CD14-positive monocyte (primary cell): Measurements from ENCODE around the gene CABYR. TPM values are rescaled to one million over a fixed set of nuclear protein-coding genes. Genes with fewer than 3 reads are reported as not detected.

Experiments
- DNase-seq, 3 donors: peaks; one replicate each; pipeline ENCODE4 v3.0.0-alpha.2; 2011 to 2022
- H2AFZ ChIP-seq: 2 replicates; pipeline ENCODE4 v1.6.0; 2012; ENCODE audit warnings: mild to moderate bottlenecking, low read depth, low read length, inconsistent platforms; ENCODE audit not compliant: insufficient read depth, poor library complexity, severe bottlenecking
- H3K27ac ChIP-seq, 2 donors: 1 replicate in 1 of 2; 2 replicates in 1 of 2; pipeline ENCODE4 v1.5.1; 2012 to 2013; ENCODE audit warnings: low read length in 2 of 2, control low read depth in 1 of 2, inconsistent platforms in 1 of 2, low read depth in 1 of 2, mild to moderate bottlenecking in 1 of 2
- H3K27me3 ChIP-seq, 2 donors: one replicate each; pipeline versions ENCODE4 v1.6.0 to v1.6.1; 2011 to 2013; ENCODE audit warnings: low read length in 2 of 2; ENCODE audit not compliant: control insufficient read depth in 2 of 2, insufficient read depth in 2 of 2
- H3K36me3 ChIP-seq, 2 donors: replicated peaks in 1 of 2; 1 replicate in 1 of 2; 2 replicates in 1 of 2; pipeline versions ENCODE4 v1.5.1 to v1.6.1; 2012 to 2013; ENCODE audit warnings: low read length in 2 of 2, control low read depth in 1 of 2, inconsistent platforms in 1 of 2, mild to moderate bottlenecking in 1 of 2; ENCODE audit not compliant: insufficient read depth in 2 of 2, control insufficient read depth in 1 of 2
- H3K4me1 ChIP-seq, 2 donors: 1 replicate in 1 of 2; 2 replicates in 1 of 2; pipeline versions ENCODE4 v1.5.1 to v1.6.1; 2012 to 2013; ENCODE audit warnings: low read length in 2 of 2, control low read depth in 1 of 2, inconsistent platforms in 1 of 2, mild to moderate bottlenecking in 1 of 2, moderate library complexity in 1 of 2; ENCODE audit not compliant: insufficient read depth in 2 of 2, control insufficient read depth in 1 of 2
- H3K4me2 ChIP-seq: replicated peaks from 2 replicates; pipeline ENCODE3; 2012; ENCODE audit warnings: low read length, moderate library complexity, mild to moderate bottlenecking; ENCODE audit not compliant: poor library complexity, severe bottlenecking; ENCODE audit errors: extremely low read depth
- H3K4me3 ChIP-seq, 3 experiments: fragments of 200-600 bp in 1 of 3; sonication (generic) in 1 of 3; replicated peaks in 1 of 3; 1 replicate in 2 of 3; 2 replicates in 1 of 3; pipeline ENCODE4 v1.5.1; 2011 to 2013; ENCODE audit warnings: low read length in 3 of 3, mild to moderate bottlenecking in 3 of 3, control low read depth in 2 of 3, low read depth in 2 of 3, inconsistent platforms in 1 of 3, moderate library complexity in 1 of 3
- H3K79me2 ChIP-seq: 2 replicates; pipeline ENCODE4 v1.6.0; 2012; ENCODE audit warnings: mild to moderate bottlenecking, control low read depth, inconsistent platforms, low read length, moderate library complexity; ENCODE audit not compliant: insufficient read depth
- H3K9ac ChIP-seq: 2 replicates; pipeline ENCODE4 v1.6.0; 2017; ENCODE audit warnings: low read length, mild to moderate bottlenecking; ENCODE audit not compliant: insufficient read depth, poor library complexity, severe bottlenecking
- H3K9me3 ChIP-seq, 2 donors: replicated peaks in 1 of 2; 1 replicate in 1 of 2; 2 replicates in 1 of 2; pipeline versions ENCODE4 v1.5.1 to v1.6.1; 2012 to 2013; ENCODE audit warnings: low read length in 2 of 2, control low read depth in 1 of 2; ENCODE audit not compliant: control insufficient read depth in 1 of 2, insufficient read depth in 1 of 2
- H4K20me1 ChIP-seq: 2 replicates; pipeline ENCODE4 v1.6.0; 2012; ENCODE audit warnings: mild to moderate bottlenecking, low read length, control low read depth, moderate library complexity; ENCODE audit not compliant: insufficient read depth
- H3K27ac Mint-ChIP-seq, 7 donors: one replicate each; pipeline ENCODE4 v1.8.0; 2020; ENCODE audit warnings: mild to moderate bottlenecking in 7 of 7, mixed read lengths in 7 of 7, moderate library complexity in 6 of 7, inconsistent platforms in 2 of 7
- H3K27me3 Mint-ChIP-seq, 3 donors: one replicate each; pipeline ENCODE4 v1.8.0; 2021 to 2022; ENCODE audit warnings: low read depth in 3 of 3, mild to moderate bottlenecking in 3 of 3, mixed read lengths in 3 of 3, moderate library complexity in 3 of 3, inconsistent platforms in 1 of 3
- H3K36me3 Mint-ChIP-seq, 2 donors: one replicate each; pipeline ENCODE4 v1.8.0; 2020; ENCODE audit warnings: mixed read lengths in 2 of 2, inconsistent platforms in 1 of 2, mild to moderate bottlenecking in 1 of 2
- H3K4me1 Mint-ChIP-seq: one replicate; pipeline ENCODE4 v1.8.0; 2020; ENCODE audit warnings: mild to moderate bottlenecking, mixed read lengths
- H3K4me3 Mint-ChIP-seq, 2 donors: one replicate each; pipeline ENCODE4 v1.8.0; 2020; ENCODE audit warnings: mild to moderate bottlenecking in 2 of 2, mixed read lengths in 2 of 2, moderate library complexity in 1 of 2
- H3K9me3 Mint-ChIP-seq, 7 donors: one replicate each; pipeline ENCODE4 v1.8.0; 2020 to 2022; ENCODE audit warnings: mixed read lengths in 7 of 7, mild to moderate bottlenecking in 6 of 7, moderate library complexity in 6 of 7, inconsistent platforms in 2 of 7
- WGBS: methylation state at CpG from one replicate; pipeline ENCODE4 v1.1.5; 2013; ENCODE audit warnings: missing lambda C conversion rate; ENCODE audit not compliant: insufficient coverage; 5-methylcytosine and 5-hydroxymethylcytosine counted together
- intact Hi-C, 2 donors: fragments of 100-400 bp; cut with micrococcal nuclease; formaldehyde crosslinking; loops; one replicate each; pipeline versions ENCODE4 v1.15.0 to v1.15.1; 2023
- polyA plus RNA-seq, 3 donors: library from polyadenylated mRNA; depleted of rRNA in 1 of 3; unstranded in 2 of 3; stranded (reverse) in 1 of 3; fragments of 300-500 nt in 2 of 3; fragments of >200 nt in 1 of 3; fragmentation: Illumina TruSeq in 2 of 3; gene quantifications; 1 replicate in 2 of 3; 2 replicates in 1 of 3; pipeline ENCODE4 v1.2.3, GENCODE V29; 2012 to 2021
- TF ChIP-seq, protein P1 (sequence below): fragments of 200-600 bp; IDR thresholded peaks from one replicate; pipeline ENCODE4 v1.8.0; 2022; ENCODE audit warnings: antibody characterized with exemption, mild to moderate bottlenecking

Gene CABYR
- polyA plus RNA-seq, 3 donors, result 0.07 TPM; not detected in 2

GRCh38 chr18:24118750-24119577, 19.9 kb upstream of the CABYR start:
- 96% methylated on average over 2 of the region's 8 CpGs for WGBS

GRCh38 chr18:24120676-24121075, 18.2 kb upstream of the CABYR start:
- Mint-ChIP-seq H3K4me3 (no peak overlapping the region), H3K9me3 (no peaks in the 10 kb centered on the region), H3K4me1 (peaks cover 1% of the 10 kb centered on the region), H3K27me3 (no peaks in the 10 kb centered on the region), H3K27ac (no peak overlapping the region), H3K36me3 (peaks cover 68 to 88% of the 10 kb centered on the region in 2 donors)
- intact Hi-C loops, result no loop called here
- H3K27ac ChIP-seq, result no peak overlapping the region
- no peaks in the 10 kb centered on the region for H3K27me3 ChIP-seq
- H3K79me2 ChIP-seq, result no peaks in the 10 kb centered on the region
- peaks cover 55 to 96% of the 10 kb centered on the region in 2 donors for H3K36me3 ChIP-seq
- TF ChIP-seq, protein P1, sequence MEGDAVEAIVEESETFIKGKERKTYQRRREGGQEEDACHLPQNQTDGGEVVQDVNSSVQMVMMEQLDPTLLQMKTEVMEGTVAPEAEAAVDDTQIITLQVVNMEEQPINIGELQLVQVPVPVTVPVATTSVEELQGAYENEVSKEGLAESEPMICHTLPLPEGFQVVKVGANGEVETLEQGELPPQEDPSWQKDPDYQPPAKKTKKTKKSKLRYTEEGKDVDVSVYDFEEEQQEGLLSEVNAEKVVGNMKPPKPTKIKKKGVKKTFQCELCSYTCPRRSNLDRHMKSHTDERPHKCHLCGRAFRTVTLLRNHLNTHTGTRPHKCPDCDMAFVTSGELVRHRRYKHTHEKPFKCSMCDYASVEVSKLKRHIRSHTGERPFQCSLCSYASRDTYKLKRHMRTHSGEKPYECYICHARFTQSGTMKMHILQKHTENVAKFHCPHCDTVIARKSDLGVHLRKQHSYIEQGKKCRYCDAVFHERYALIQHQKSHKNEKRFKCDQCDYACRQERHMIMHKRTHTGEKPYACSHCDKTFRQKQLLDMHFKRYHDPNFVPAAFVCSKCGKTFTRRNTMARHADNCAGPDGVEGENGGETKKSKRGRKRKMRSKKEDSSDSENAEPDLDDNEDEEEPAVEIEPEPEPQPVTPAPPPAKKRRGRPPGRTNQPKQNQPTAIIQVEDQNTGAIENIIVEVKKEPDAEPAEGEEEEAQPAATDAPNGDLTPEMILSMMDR, result no peak
- DNase-seq, result no peak
- no peak overlapping the region for H3K9ac ChIP-seq
- no peak overlapping the region for H3K4me2 ChIP-seq
- H3K4me1 ChIP-seq, result peaks cover 2% of the 10 kb centered on the region in 2 donors
- WGBS, result no CpG with 5 or more reads among the region's 4 CpGs
- H3K9me3 ChIP-seq, result no peaks in the 10 kb centered on the region
- no peak overlapping the region for H2AFZ ChIP-seq
- H4K20me1 ChIP-seq, result no peaks in the 10 kb centered on the region
- H3K4me3 ChIP-seq, result no peak overlapping the region

More at GRCh38 chr18:24118750-24119577, 19.9 kb upstream of the CABYR start:
- Mint-ChIP-seq H3K4me1 (peaks cover 9% of the 10 kb centered on the region), H3K27me3 (no peaks in the 10 kb centered on the region), H3K27ac (no peak overlapping the region), H3K36me3 (peaks cover 65 to 86% of the 10 kb centered on the region in 2 donors), H3K9me3 (no peaks in the 10 kb centered on the region), H3K4me3 (no peak overlapping the region)
- Histone ChIP-seq H3K9me3 (no peaks in the 10 kb centered on the region), H3K4me3 (no peak overlapping the region), H4K20me1 (no peaks in the 10 kb centered on the region), H3K27ac (no peak overlapping the region), H3K27me3 (no peaks in the 10 kb centered on the region), H3K79me2 (no peaks in the 10 kb centered on the region), H3K4me1 (peaks cover 5 to 6% of the 10 kb centered on the region in 2 donors), H3K36me3 (peaks cover 41 to 91% of the 10 kb centered on the region in 2 donors), H3K4me2 (no peak overlapping the region), H2AFZ (no peak overlapping the region), H3K9ac (no peak overlapping the region)
- TF ChIP-seq, protein P1, result peak; percentile 93
- DNase-seq, result peak; percentile 55 to 70 (median 70)
- intact Hi-C loops, result loop anchor here in 1 of 2 donors (10.0 kb wide), 1 partner anchor 104 kb away; the partner anchor contains the start of gene TTC39C
